Measurements from ENCODE around the gene HAPLN2.

DNA sequence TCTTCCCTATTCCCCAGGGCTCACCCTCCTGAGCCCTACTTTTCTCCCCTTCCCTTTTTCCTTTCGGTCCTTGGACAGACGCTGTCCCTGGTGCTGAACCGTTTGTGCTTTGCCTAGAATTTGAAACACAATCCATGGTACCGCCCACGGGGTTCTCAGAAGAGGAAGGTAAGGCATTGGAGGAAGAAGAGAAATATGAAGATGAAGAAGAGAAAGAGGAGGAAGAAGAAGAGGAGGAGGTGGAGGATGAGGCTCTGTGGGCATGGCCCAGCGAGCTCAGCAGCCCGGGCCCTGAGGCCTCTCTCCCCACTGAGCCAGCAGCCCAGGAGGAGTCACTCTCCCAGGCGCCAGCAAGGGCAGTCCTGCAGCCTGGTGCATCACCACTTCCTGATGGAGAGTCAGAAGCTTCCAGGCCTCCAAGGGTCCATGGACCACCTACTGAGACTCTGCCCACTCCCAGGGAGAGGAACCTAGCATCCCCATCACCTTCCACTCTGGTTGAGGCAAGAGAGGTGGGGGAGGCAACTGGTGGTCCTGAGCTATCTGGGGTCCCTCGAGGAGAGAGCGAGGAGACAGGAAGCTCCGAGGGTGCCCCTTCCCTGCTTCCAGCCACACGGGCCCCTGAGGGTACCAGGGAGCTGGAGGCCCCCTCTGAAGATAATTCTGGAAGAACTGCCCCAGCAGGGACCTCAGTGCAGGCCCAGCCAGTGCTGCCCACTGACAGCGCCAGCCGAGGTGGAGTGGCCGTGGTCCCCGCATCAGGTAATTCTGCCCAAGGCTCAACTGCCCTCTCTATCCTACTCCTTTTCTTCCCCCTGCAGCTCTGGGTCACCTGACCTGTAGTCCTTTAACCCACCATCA, 33.1 kb downstream of the HAPLN2 start:
- TF ChIP-seq, protein P1, sequence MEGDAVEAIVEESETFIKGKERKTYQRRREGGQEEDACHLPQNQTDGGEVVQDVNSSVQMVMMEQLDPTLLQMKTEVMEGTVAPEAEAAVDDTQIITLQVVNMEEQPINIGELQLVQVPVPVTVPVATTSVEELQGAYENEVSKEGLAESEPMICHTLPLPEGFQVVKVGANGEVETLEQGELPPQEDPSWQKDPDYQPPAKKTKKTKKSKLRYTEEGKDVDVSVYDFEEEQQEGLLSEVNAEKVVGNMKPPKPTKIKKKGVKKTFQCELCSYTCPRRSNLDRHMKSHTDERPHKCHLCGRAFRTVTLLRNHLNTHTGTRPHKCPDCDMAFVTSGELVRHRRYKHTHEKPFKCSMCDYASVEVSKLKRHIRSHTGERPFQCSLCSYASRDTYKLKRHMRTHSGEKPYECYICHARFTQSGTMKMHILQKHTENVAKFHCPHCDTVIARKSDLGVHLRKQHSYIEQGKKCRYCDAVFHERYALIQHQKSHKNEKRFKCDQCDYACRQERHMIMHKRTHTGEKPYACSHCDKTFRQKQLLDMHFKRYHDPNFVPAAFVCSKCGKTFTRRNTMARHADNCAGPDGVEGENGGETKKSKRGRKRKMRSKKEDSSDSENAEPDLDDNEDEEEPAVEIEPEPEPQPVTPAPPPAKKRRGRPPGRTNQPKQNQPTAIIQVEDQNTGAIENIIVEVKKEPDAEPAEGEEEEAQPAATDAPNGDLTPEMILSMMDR (optimal IDR thresholded peaks at IDR 0.05 in 1 of 3, IDR thresholded peaks at IDR 0.05 in 1 of 3, conservative IDR thresholded peaks at IDR 0.05 in 1 of 3; ENCODE audit: extremely low read depth in 1 of 3, insufficient read depth in 2 of 3, low read length in 3 of 3) = no peak
- TF ChIP-seq EZH2 (IDR thresholded peaks at IDR 0.05; ENCODE audit: low read length) = no peak

All from keratinocyte (primary cell).